KBM-7 (cell line): ENCODE results near the gene PSMC4.
A peak's percentile ranks its signal among the peaks of the same experiment; 100 is the strongest.

Experiments
- DNase-seq: peaks from one replicate; pipeline ENCODE4 v3.0.0-alpha.2; 2015
- in situ Hi-C: fragments of 300-500 bp; cut with MboI; formaldehyde crosslinking; loops from 2 replicates; pipeline ENCODE4 v1.14.3; 2020; ENCODE audit warnings: low sequenced_read_pairs, low pct_unique_long_range_greater_than_20kb, mixed read lengths

Gene PSMC4

GRCh38 chr19:39970675-39971379 is at the start of gene PSMC4:
TSS of gene PSMC4 (plus strand) at chr19:39971165. CDS start at chr19:39971203, 38 bp downstream.
- in situ Hi-C loops: no loop called here
- peak; percentile 99 for DNase-seq

DNA sequence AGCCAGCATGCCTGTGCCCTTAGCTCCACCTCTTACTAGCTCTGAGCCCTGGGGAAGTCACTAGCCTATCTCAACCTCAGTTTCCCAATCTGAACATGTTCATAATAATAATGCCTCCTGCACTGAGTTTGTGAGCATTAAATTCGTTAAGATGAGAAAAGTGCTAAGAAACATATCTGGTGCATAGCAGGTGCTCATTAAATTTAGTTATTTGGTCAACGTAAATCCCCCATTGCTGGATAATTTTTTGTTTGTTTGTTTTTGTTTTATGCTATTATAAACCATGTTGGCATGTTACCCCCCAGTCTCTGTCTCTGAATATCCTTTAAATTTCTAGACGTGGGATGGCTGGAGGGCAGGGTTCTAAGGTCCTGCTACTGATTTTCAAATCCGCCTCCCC is 47.1 kb upstream of the PSMC4 start:
- in situ Hi-C loops: no loop called here
- DNase-seq: no peak

- in situ Hi-C loops: no loop called here
- DNase-seq: no peak
Measured at GRCh38 chr19:39924389-39924788, 46.6 kb upstream of the PSMC4 start.

DNA sequence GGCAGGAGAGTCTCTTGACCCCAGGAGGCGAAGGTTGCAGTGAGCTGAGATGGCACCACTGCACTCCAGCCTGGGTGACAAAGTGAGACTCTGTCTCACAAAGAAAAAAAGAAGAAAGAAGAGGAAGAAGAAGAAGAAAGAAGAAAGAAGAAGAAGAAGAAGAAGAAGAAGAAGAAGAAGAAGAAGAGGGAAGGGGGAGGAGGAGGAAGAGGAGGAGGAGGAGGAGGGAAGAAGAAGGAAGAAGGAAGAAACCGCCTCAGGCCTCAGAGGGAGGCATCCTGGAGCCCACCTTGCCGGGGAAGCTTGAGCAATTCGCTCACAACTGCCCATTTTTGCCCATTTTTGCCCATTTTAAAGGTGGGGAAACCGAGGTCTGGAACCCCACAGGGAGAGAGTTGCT is 46.0 kb upstream of the PSMC4 start:
- no peak for DNase-seq
- in situ Hi-C loops: no loop called here

DNA sequence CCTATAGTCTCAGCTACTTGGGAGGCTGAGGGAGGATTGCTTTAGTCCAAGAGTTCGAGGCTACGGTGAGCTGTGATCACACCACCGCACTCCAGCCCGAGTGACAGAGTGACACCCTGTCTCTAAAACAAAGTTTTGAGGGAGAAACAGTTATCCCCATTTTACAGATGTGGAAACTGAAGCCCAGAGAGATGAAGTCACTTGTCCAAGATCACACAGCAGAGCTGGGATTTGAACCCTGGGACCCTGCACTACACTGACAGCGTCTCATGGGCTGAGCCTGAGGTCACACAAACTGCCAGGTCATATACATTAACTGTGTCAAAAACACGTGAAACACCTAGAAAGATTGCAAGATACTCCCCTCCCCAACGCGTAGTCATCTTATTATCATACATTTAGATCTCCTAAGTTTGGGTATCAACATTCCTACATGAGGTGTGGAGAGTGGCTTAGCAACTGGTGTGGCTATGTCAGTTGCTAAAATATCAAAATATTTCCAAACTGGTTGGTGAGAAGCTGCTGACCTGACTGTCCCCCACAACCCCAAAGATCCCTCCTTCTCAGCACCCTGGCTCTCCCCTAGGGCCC is 44.7 kb upstream of the PSMC4 start:
- in situ Hi-C loops: no loop called here

GRCh38 chr19:39927076-39927475 is 43.9 kb upstream of the PSMC4 start:
- in situ Hi-C loops: no loop called here
- DNase-seq: no peak

More for the DNA sequence above, 44.7 kb upstream of the PSMC4 start:
- DNase-seq: no peak

- DNase-seq: no peak
- in situ Hi-C loops: no loop called here
Measured at GRCh38 chr19:39927524-39928356, 43.2 kb upstream of the PSMC4 start.

GRCh38 chr19:39928357-39928725 is 42.6 kb upstream of the PSMC4 start:
- DNase-seq: no peak
- in situ Hi-C loops: no loop called here

DNA sequence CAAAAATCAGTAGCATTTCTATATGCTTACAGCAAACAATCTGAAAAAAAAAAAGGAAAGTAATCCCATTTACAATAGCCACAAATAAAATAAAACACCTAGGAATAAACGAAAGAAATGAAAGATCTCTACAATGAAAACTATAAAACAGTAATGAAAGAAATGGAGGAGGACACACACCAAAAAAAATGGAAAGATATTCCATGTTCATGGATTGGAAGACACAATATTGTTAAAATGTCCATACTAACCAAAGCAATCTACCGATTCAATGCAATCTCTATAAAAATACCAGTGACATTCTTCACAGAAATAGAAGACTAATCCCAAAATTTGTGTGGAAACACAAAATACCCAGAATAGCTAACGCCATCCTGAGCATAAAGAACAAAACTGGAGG is 41.2 kb upstream of the PSMC4 start:
- no peak for DNase-seq
- in situ Hi-C loops: no loop called here

GRCh38 chr19:39934584-39935363 is 36.2 kb upstream of the PSMC4 start, which contains the start of gene FCGBP:
TSS of gene FCGBP (minus strand) at chr19:39934634.
- in situ Hi-C loops: no loop called here
- DNase-seq: no peak

- DNase-seq: no peak
- in situ Hi-C loops: no loop called here
Measured at GRCh38 chr19:39935364-39935661, 35.7 kb upstream of the PSMC4 start.

DNA sequence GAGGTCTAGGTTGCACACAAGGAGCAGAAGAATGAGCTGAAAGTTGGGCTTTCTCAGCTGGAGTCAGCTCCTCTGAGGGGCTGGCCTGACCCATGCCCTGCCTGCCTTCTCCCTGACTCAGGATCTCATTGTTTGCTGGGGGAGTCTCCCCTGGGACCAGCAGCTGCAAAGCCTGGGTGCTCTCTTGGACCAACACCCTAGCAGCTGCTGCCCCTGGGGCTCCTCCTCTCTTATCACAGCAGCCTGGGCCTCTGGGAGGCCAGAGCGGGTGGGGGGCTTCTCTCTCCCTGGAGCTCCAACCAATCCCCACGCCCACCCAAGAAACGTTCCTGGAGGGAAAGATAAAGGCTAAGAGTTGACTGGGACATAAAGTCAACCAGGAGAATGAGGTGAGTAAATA is 34.9 kb upstream of the PSMC4 start:
- in situ Hi-C loops: no loop called here
- DNase-seq: no peak

- no peak for DNase-seq
- in situ Hi-C loops: no loop called here
Measured at GRCh38 chr19:39936622-39937021, 34.3 kb upstream of the PSMC4 start.

DNA sequence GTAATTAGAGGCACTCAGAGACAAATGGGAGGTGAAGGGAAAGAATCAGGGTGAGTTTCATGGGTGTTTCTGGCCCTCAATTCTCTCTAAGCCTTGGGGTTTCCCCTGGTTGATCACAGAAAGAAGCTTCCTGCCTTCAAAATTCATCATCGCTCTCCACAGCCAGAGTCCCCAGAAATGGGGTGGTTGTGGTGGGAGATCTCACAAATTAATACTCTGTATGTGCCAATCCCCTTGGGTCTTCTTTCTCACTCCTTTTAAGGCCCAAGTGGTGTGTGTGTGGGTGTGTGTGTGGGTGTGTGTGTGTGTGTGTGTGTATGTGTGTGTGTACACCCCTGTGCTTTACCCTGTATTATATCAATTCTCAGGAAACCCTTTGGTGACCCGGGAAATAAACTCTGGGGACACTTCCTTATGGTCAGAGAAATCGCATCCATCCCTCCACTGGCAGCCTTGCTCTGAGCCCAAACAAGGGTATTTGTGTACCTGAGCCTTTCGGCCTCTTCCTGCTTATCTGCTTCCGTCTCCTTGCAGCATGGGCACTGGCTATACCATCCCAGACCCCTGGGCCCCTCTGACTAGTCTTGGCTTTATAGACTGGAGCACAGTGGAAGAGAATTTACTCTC is 33.8 kb upstream of the PSMC4 start:
- DNase-seq: no peak
- in situ Hi-C loops: no loop called here

GRCh38 chr19:39937787-39938186 is 33.2 kb upstream of the PSMC4 start:
- in situ Hi-C loops: no loop called here
- DNase-seq: peak; percentile 15

DNA sequence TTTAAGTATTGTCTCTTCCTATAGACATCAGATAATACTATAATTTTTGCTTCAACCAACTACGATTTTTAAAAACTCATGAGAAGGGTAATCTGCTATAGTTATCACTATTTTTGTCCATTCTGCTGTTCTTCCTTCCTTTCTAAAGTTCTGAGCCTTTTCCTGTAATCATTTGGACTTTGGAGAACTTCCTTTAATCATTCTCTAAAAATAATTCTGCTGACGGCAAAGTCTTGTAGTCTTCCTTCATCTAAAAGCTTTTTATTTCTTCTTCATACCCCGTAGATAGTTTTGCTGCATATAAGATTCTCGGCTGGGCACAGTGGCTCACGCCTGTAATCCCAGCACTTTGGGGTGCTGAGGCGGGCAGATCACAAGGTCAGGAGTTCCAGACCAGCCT is 31.4 kb upstream of the PSMC4 start:
- in situ Hi-C loops: no loop called here
- no peak for DNase-seq

GRCh38 chr19:39940221-39940833 is 30.6 kb upstream of the PSMC4 start:
- in situ Hi-C loops: no loop called here
- no peak for DNase-seq

GRCh38 chr19:39941151-39941550 is 29.8 kb upstream of the PSMC4 start:
- DNase-seq: no peak
- in situ Hi-C loops: no loop called here
